Spinal cord (tissue), 10 donors: Measurements from ENCODE around the gene CA4. TPM values are rescaled to one million over a fixed set of nuclear protein-coding genes. Genes with fewer than 3 reads are reported as not detected.

Experiments used
- DNase-seq, 6 donors: peaks; one replicate each; pipeline versions ENCODE4 v3.0.0 to v3.0.0-alpha.2; 2013 to 2015; ENCODE audit warnings: low spot score in 6 of 6, low read depth in 4 of 6
- H3K27ac ChIP-seq: one replicate; pipeline ENCODE4 v1.5.1; 2013; ENCODE audit warnings: low read depth, low read length, control low read depth
- H3K27me3 ChIP-seq: one replicate; pipeline ENCODE4 v1.6.1; 2013; ENCODE audit warnings: low read length; ENCODE audit not compliant: control insufficient read depth, insufficient read depth
- H3K36me3 ChIP-seq: one replicate; pipeline ENCODE4 v1.6.1; 2013; ENCODE audit warnings: low read length; ENCODE audit not compliant: control insufficient read depth, insufficient read depth
- H3K4me1 ChIP-seq: one replicate; pipeline ENCODE4 v1.6.1; 2013; ENCODE audit warnings: low read length; ENCODE audit not compliant: control insufficient read depth, insufficient read depth
- H3K4me3 ChIP-seq: one replicate; pipeline ENCODE4 v1.5.1; 2013; ENCODE audit warnings: low read depth, low read length, control low read depth
- H3K9me3 ChIP-seq: one replicate; pipeline ENCODE4 v1.6.1; 2013; ENCODE audit warnings: low read length; ENCODE audit not compliant: control insufficient read depth, insufficient read depth
- WGBS: methylation state at CpG from one replicate; pipeline ENCODE4 v1.1.5; 2013; ENCODE audit warnings: missing lambda C conversion rate; ENCODE audit not compliant: insufficient coverage; 5-methylcytosine and 5-hydroxymethylcytosine counted together
- polyA plus RNA-seq, 2 donors: library from polyadenylated mRNA; unstranded; fragments of 120-200 nt; gene quantifications; one replicate each; pipeline ENCODE4 v1.2.1, GENCODE V29; 2013; ENCODE audit not compliant: insufficient read length in 2 of 2
- total RNA-seq, 2 donors: library from RNA; depleted of rRNA in 1 of 2; stranded (reverse); fragments of 120-200 nt in 1 of 2; fragments of >200 nt in 1 of 2; gene quantifications; one replicate each; pipeline versions ENCODE4 v1.2.3 to v1.2.4, GENCODE V29; 2013 to 2014
- donor health status: healthy.

CA4 gene
- total and polyA plus RNA-seq, 4 donors: 2.1 to 6.6 (median 6.3) TPM

- Histone ChIP-seq H3K4me3 (no peak overlapping the region), H3K27ac (no peak overlapping the region), H3K36me3 (no peaks in the 10 kb centered on the region), H3K9me3 (no peaks in the 10 kb centered on the region), H3K4me1 (peaks cover 35% of the 10 kb centered on the region), H3K27me3 (no peaks in the 10 kb centered on the region)
- DNase-seq: no peak
- 34% methylated on average over 16 of the region's 20 CpGs for WGBS
These were observed 13.5 kb downstream of the CA4 start for GRCh38 chr17:60163108-60163784.

- Histone ChIP-seq H3K9me3 (no peaks in the 10 kb centered on the region), H3K27me3 (no peaks in the 10 kb centered on the region), H3K4me3 (no peak overlapping the region), H3K36me3 (no peaks in the 10 kb centered on the region), H3K4me1 (peaks cover 29% of the 10 kb centered on the region), H3K27ac (no peak overlapping the region)
- WGBS: 82% methylated on average over 4 of the region's 6 CpGs
- DNase-seq: no peak
These were observed 14.4 kb downstream of the CA4 start for GRCh38 chr17:60164164-60164563.

- H3K27ac ChIP-seq: no peak overlapping the region
- peaks cover 27% of the 10 kb centered on the region for H3K4me1 ChIP-seq
- H3K36me3 ChIP-seq: no peaks in the 10 kb centered on the region
- H3K9me3 ChIP-seq: no peaks in the 10 kb centered on the region
- no peak overlapping the region for H3K4me3 ChIP-seq
- H3K27me3 ChIP-seq: no peaks in the 10 kb centered on the region
- no peak for DNase-seq
- 40% methylated on average over 4 of the region's 5 CpGs for WGBS
These were observed 14.9 kb downstream of the CA4 start for GRCh38 chr17:60164697-60165096.

GRCh38 chr17:60165223-60165622 is 15.4 kb downstream of the CA4 start:
- no peaks in the 10 kb centered on the region for H3K27me3 ChIP-seq
- WGBS: 63% methylated on average over 5 of the region's 5 CpGs
- H3K4me3 ChIP-seq: no peak overlapping the region
- no peaks in the 10 kb centered on the region for H3K36me3 ChIP-seq
- no peaks in the 10 kb centered on the region for H3K9me3 ChIP-seq
- DNase-seq: no peak
- H3K4me1 ChIP-seq: peaks cover 27% of the 10 kb centered on the region
- no peak overlapping the region for H3K27ac ChIP-seq

GRCh38 chr17:60165971-60166370 is 16.2 kb downstream of the CA4 start:
- Histone ChIP-seq H3K36me3 (no peaks in the 10 kb centered on the region), H3K9me3 (no peaks in the 10 kb centered on the region), H3K27ac (no peak overlapping the region), H3K4me3 (no peak overlapping the region), H3K27me3 (no peaks in the 10 kb centered on the region), H3K4me1 (peaks cover 26% of the 10 kb centered on the region)
- WGBS: 85% methylated on average over 2 of the region's 5 CpGs
- no peak for DNase-seq

- no peak for DNase-seq
- WGBS: 65% methylated on average over 11 of the region's 11 CpGs
- H3K27ac ChIP-seq: no peak overlapping the region
These were observed 17.4 kb downstream of the CA4 start for GRCh38 chr17:60167065-60167741.

GRCh38 chr17:60168654-60169053 is 18.9 kb downstream of the CA4 start:
- Histone ChIP-seq H3K27ac (no peak overlapping the region), H3K36me3 (no peaks in the 10 kb centered on the region), H3K27me3 (no peaks in the 10 kb centered on the region), H3K9me3 (no peaks in the 10 kb centered on the region), H3K4me1 (peaks cover 3% of the 10 kb centered on the region), H3K4me3 (no peak overlapping the region)
- 74% methylated on average over 7 of the region's 7 CpGs for WGBS
- DNase-seq: no peak

More at GRCh38 chr17:60167065-60167741, 17.4 kb downstream of the CA4 start:
- Histone ChIP-seq H3K27me3 (no peaks in the 10 kb centered on the region), H3K4me1 (peaks cover 17% of the 10 kb centered on the region), H3K4me3 (no peak overlapping the region), H3K36me3 (no peaks in the 10 kb centered on the region), H3K9me3 (no peaks in the 10 kb centered on the region)

GRCh38 chr17:60169921-60170817 is 20.4 kb downstream of the CA4 start:
- WGBS: 56% methylated on average over 5 of the region's 10 CpGs
- Histone ChIP-seq H3K4me1 (peaks cover 3% of the 10 kb centered on the region), H3K27ac (no peak overlapping the region), H3K36me3 (no peaks in the 10 kb centered on the region), H3K27me3 (no peaks in the 10 kb centered on the region), H3K4me3 (no peak overlapping the region), H3K9me3 (no peaks in the 10 kb centered on the region)
- DNase-seq: no peak

GRCh38 chr17:60170835-60171752 is 21.3 kb downstream of the CA4 start:
- 73% methylated on average over 3 of the region's 8 CpGs for WGBS
- Histone ChIP-seq H3K27me3 (no peaks in the 10 kb centered on the region), H3K4me3 (no peak overlapping the region), H3K9me3 (no peaks in the 10 kb centered on the region), H3K36me3 (no peaks in the 10 kb centered on the region), H3K4me1 (peaks cover 3% of the 10 kb centered on the region), H3K27ac (no peak overlapping the region)
- DNase-seq: no peak
